Measurements from ENCODE around the gene SUN1. TPM values are rescaled to one million over a fixed set of nuclear protein-coding genes. Genes with fewer than 3 reads are reported as not detected.

The SUN1 gene
- total RNA-seq, 2 experiments from 2014 or later = 83.4 to 105 TPM

- no peaks in the 10 kb centered on the region for H4K20me1 ChIP-seq (ENCODE audit: insufficient read depth, low read length)
- ChIA-PET POLR2A (no interaction called here), CTCF (ENCODE audit: unreplicated experiment) (no interaction called here)
- no peak overlapping the region for H3K27ac ChIP-seq (ENCODE audit: low read depth, low read length, poor library complexity, severe bottlenecking)
- intact Hi-C loops (cut with micrococcal nuclease; ENCODE audit: unreplicated experiment) = no loop called here
- no peaks in the 10 kb centered on the region for H3K9me2 ChIP-seq (ENCODE audit: insufficient read depth, low read length)
- H3K4me1 ChIP-seq (ENCODE audit: insufficient read depth, low read length, poor library complexity, severe bottlenecking) = no peaks in the 10 kb centered on the region
- peaks cover 93% of the 10 kb centered on the region for H3K36me3 ChIP-seq (ENCODE audit: insufficient read depth, low read length)
- no peak overlapping the region for H3K4me3 ChIP-seq (ENCODE audit: low read depth, low read length, poor library complexity, severe bottlenecking)
- BruUV-seq (replicated peaks) = no TSS peak
- no peak overlapping the region for H3K4me2 ChIP-seq (ENCODE audit: low read length)
- no peak for DNase-seq (ENCODE audit: low spot score)
- H3K9me3 ChIP-seq (ENCODE audit: low read length) = no peaks in the 10 kb centered on the region
- no peaks in the 10 kb centered on the region for H3K79me2 ChIP-seq (ENCODE audit: insufficient read depth, low read depth, low read length)
- no peak for TF ChIP-seq EZH2phosphoT487 (IDR thresholded peaks at IDR 0.05; ENCODE audit: borderline replicate concordance, low read depth, low read length)
- TF ChIP-seq, protein P1, sequence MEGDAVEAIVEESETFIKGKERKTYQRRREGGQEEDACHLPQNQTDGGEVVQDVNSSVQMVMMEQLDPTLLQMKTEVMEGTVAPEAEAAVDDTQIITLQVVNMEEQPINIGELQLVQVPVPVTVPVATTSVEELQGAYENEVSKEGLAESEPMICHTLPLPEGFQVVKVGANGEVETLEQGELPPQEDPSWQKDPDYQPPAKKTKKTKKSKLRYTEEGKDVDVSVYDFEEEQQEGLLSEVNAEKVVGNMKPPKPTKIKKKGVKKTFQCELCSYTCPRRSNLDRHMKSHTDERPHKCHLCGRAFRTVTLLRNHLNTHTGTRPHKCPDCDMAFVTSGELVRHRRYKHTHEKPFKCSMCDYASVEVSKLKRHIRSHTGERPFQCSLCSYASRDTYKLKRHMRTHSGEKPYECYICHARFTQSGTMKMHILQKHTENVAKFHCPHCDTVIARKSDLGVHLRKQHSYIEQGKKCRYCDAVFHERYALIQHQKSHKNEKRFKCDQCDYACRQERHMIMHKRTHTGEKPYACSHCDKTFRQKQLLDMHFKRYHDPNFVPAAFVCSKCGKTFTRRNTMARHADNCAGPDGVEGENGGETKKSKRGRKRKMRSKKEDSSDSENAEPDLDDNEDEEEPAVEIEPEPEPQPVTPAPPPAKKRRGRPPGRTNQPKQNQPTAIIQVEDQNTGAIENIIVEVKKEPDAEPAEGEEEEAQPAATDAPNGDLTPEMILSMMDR (conservative IDR thresholded peaks at IDR 0.05; ENCODE audit: low read length) = no peak
- no peak overlapping the region for H2AFZ ChIP-seq (ENCODE audit: low read length)
Observed at GRCh38 chr7:783556-784490, 48.5 kb upstream of the SUN1 start.

- CTCF ChIA-PET (ENCODE audit: unreplicated experiment) = no interaction called here
Observed at GRCh38 chr7:784971-785370, 47.3 kb upstream of the SUN1 start.

More at GRCh38 chr7:784971-785370, 47.3 kb upstream of the SUN1 start:
- H3K4me3 ChIP-seq (ENCODE audit: low read depth, low read length, poor library complexity, severe bottlenecking) = no peak overlapping the region
- H3K79me2 ChIP-seq (ENCODE audit: insufficient read depth, low read depth, low read length) = no peaks in the 10 kb centered on the region
- H3K9me3 ChIP-seq (ENCODE audit: low read length) = no peaks in the 10 kb centered on the region
- no peak overlapping the region for H3K27ac ChIP-seq (ENCODE audit: low read depth, low read length, poor library complexity, severe bottlenecking)
- no peak overlapping the region for H2AFZ ChIP-seq (ENCODE audit: low read length)
- TF ChIP-seq EZH2phosphoT487 (IDR thresholded peaks at IDR 0.05; ENCODE audit: borderline replicate concordance, low read depth, low read length) = no peak
- TF ChIP-seq, protein P1 (conservative IDR thresholded peaks at IDR 0.05; ENCODE audit: low read length) = no peak
- BruUV-seq (replicated peaks) = no TSS peak
- no peak for DNase-seq (ENCODE audit: low spot score)
- no peak overlapping the region for H3K4me2 ChIP-seq (ENCODE audit: low read length)
- H4K20me1 ChIP-seq (ENCODE audit: insufficient read depth, low read length) = no peaks in the 10 kb centered on the region
- H3K9me2 ChIP-seq (ENCODE audit: insufficient read depth, low read length) = no peaks in the 10 kb centered on the region
- H3K36me3 ChIP-seq (ENCODE audit: insufficient read depth, low read length) = peaks cover 93% of the 10 kb centered on the region
- H3K4me1 ChIP-seq (ENCODE audit: insufficient read depth, low read length, poor library complexity, severe bottlenecking) = no peaks in the 10 kb centered on the region
- POLR2A ChIA-PET = no interaction called here
- intact Hi-C loops (cut with micrococcal nuclease; ENCODE audit: unreplicated experiment) = no loop called here
